ENCODE measurements around the gene CDC42BPA. TPM values are rescaled to one million over a fixed set of nuclear protein-coding genes. Genes with fewer than 3 reads are reported as not detected.
A peak's percentile ranks its signal among the peaks of the same experiment; 100 is the strongest.

Gene CDC42BPA
- total and polyA plus RNA-seq, 2 experiments from 2014 or later = 28.6 to 39.1 TPM

GRCh38 chr1:227315629-227316346, 2.5 kb downstream of the CDC42BPA start:
- TF ChIP-seq EZH2 (IDR thresholded peaks at IDR 0.05; ENCODE audit: insufficient read depth, poor library complexity, severe bottlenecking) = no peak
- TF ChIP-seq EZH2phosphoT487 (IDR thresholded peaks at IDR 0.05; ENCODE audit: insufficient read depth, low read depth) = no peak
- Histone ChIP-seq H3K79me2 (ENCODE audit: insufficient read depth) (peaks cover 69% of the 10 kb centered on the region), H3K4me1 (ENCODE audit: insufficient read depth) (peaks cover 16% of the 10 kb centered on the region), H3K9me2 (ENCODE audit: insufficient read depth) (no peaks in the 10 kb centered on the region), H4K20me1 (ENCODE audit: insufficient read depth) (peaks cover 6% of the 10 kb centered on the region; the same call in 1 of the 2 replicates), H3K9me3 (ENCODE audit: low read depth) (no peaks in the 10 kb centered on the region), H3K4me3 (peak overlapping the region; percentile 81), H3K4me2 (ENCODE audit: unreplicated experiment) (peak overlapping the region; percentile 99), H3K9ac (peak overlapping the region; percentile 80), H3F3A (ENCODE audit: insufficient read depth) (0 out of 2 replicates have a peak, but pooled peaks cover 12% of the 10 kb centered on the region), H3K36me3 (ENCODE audit: low read depth) (no peaks in the 10 kb centered on the region), H3K27me3 (replicated peaks; ENCODE audit: insufficient read depth) (no peaks in the 10 kb centered on the region), H3K27ac (peak overlapping the region; percentile 35), H2AFZ (no peak overlapping the region)
- DNase-seq = peak; percentile 80
- WGBS, 2 experiments (ENCODE audit: low coverage in 1 of 2, low lambda C conversion rate in 2 of 2, missing lambda C conversion rate in 2 of 2) = 1 to 3% methylated on average over 7 of the region's 7 CpGs
- in situ Hi-C loops (cut with MboI) = no loop called here

GRCh38 chr1:227314014-227314848, 4.1 kb downstream of the CDC42BPA start:
- H4K20me1 ChIP-seq (ENCODE audit: insufficient read depth) = peaks cover 9% of the 10 kb centered on the region; the same call in 1 of the 2 replicates
- peaks cover 85% of the 10 kb centered on the region for H3K79me2 ChIP-seq (ENCODE audit: insufficient read depth)
- H3K4me1 ChIP-seq (ENCODE audit: insufficient read depth) = peaks cover 22% of the 10 kb centered on the region
- H3K27ac ChIP-seq = no peak overlapping the region
- H3K4me3 ChIP-seq = peak overlapping the region; percentile 81
- no peak for TF ChIP-seq EZH2phosphoT487 (IDR thresholded peaks at IDR 0.05; ENCODE audit: insufficient read depth, low read depth)
- TF ChIP-seq EZH2 (IDR thresholded peaks at IDR 0.05; ENCODE audit: insufficient read depth, poor library complexity, severe bottlenecking) = no peak
- H3K36me3 ChIP-seq (ENCODE audit: low read depth) = no peaks in the 10 kb centered on the region
- 0 out of 2 replicates have a peak, but pooled peaks cover 5% of the 10 kb centered on the region for H3F3A ChIP-seq (ENCODE audit: insufficient read depth)
- WGBS, 2 experiments (ENCODE audit: low coverage in 1 of 2, low lambda C conversion rate in 2 of 2, missing lambda C conversion rate in 2 of 2) = 3 to 7% methylated on average over 6 of the region's 6 CpGs
- no peak overlapping the region for H2AFZ ChIP-seq
- H3K4me2 ChIP-seq (ENCODE audit: unreplicated experiment) = peak overlapping the region; percentile 99
- H3K9me2 ChIP-seq (ENCODE audit: insufficient read depth) = no peaks in the 10 kb centered on the region
- peak overlapping the region; percentile 80 for H3K9ac ChIP-seq
- H3K27me3 ChIP-seq (replicated peaks; ENCODE audit: insufficient read depth) = no peaks in the 10 kb centered on the region
- in situ Hi-C loops (cut with MboI) = no loop called here
- no peaks in the 10 kb centered on the region for H3K9me3 ChIP-seq (ENCODE audit: low read depth)
- DNase-seq = peak; percentile 10

GRCh38 chr1:227312361-227313025, 5.8 kb downstream of the CDC42BPA start:
- H3K36me3 ChIP-seq (ENCODE audit: low read depth) = no peaks in the 10 kb centered on the region
- no peak overlapping the region for H3K27ac ChIP-seq
- H3K9ac ChIP-seq = no peak overlapping the region
- 96 to 99% methylated on average over 5 to 6 of the region's 6 CpGs for WGBS, 2 experiments (ENCODE audit: low coverage in 1 of 2, low lambda C conversion rate in 2 of 2, missing lambda C conversion rate in 2 of 2)
- peak overlapping the region; percentile 1 for H3K4me2 ChIP-seq (ENCODE audit: unreplicated experiment)
- peaks cover 100% of the 10 kb centered on the region for H3K79me2 ChIP-seq (ENCODE audit: insufficient read depth)
- no peak overlapping the region for H3K4me3 ChIP-seq
- H3K27me3 ChIP-seq (replicated peaks; ENCODE audit: insufficient read depth) = no peaks in the 10 kb centered on the region
- H3K4me1 ChIP-seq (ENCODE audit: insufficient read depth) = peaks cover 24% of the 10 kb centered on the region
- in situ Hi-C loops (cut with MboI) = no loop called here
- no peak overlapping the region for H2AFZ ChIP-seq
- DNase-seq = peak; percentile 8
- H4K20me1 ChIP-seq (ENCODE audit: insufficient read depth) = peaks cover 10% of the 10 kb centered on the region; the same call in 1 of the 2 replicates
- 0 out of 2 replicates have a peak, but pooled peaks cover 5% of the 10 kb centered on the region for H3F3A ChIP-seq (ENCODE audit: insufficient read depth)
- H3K9me3 ChIP-seq (ENCODE audit: low read depth) = no peaks in the 10 kb centered on the region
- no peaks in the 10 kb centered on the region for H3K9me2 ChIP-seq (ENCODE audit: insufficient read depth)
- no peak for TF ChIP-seq EZH2phosphoT487 (IDR thresholded peaks at IDR 0.05; ENCODE audit: insufficient read depth, low read depth)
- TF ChIP-seq EZH2 (IDR thresholded peaks at IDR 0.05; ENCODE audit: insufficient read depth, poor library complexity, severe bottlenecking) = no peak

Measured in GM23248 (cell line).